ENCODE data around the gene ZNF503.
A peak's percentile ranks its signal among the peaks of the same experiment; 100 is the strongest.

The ZNF503 gene

DNA sequence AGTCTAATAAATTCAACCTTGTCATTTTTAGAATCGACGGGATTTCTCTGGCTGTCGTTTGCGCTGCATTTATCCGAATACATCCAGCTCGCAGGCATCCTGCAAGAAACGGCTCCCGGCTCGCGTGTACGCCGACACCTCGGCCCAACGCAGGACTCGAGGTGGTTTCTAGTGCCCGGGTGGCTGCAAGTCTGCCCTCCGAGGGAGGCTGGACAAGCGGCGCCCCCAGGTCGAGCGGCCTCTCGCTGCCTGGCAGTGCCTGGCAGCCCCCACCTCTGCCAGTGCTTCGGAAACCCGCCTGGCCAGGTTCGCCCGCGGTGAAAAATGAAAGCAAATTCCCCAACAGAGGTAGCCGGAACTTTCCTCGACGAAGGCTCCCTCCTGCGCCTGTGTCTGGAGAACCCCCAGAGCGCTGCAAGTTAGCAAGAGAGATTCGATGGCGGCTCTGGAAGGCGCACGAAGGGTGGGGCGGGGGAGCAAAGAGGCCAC lies 5.7 kb upstream of the ZNF503 start:
- peak in 3 of 56 donors; percentile 16 to 27 (median 20) for DNase-seq

DNA sequence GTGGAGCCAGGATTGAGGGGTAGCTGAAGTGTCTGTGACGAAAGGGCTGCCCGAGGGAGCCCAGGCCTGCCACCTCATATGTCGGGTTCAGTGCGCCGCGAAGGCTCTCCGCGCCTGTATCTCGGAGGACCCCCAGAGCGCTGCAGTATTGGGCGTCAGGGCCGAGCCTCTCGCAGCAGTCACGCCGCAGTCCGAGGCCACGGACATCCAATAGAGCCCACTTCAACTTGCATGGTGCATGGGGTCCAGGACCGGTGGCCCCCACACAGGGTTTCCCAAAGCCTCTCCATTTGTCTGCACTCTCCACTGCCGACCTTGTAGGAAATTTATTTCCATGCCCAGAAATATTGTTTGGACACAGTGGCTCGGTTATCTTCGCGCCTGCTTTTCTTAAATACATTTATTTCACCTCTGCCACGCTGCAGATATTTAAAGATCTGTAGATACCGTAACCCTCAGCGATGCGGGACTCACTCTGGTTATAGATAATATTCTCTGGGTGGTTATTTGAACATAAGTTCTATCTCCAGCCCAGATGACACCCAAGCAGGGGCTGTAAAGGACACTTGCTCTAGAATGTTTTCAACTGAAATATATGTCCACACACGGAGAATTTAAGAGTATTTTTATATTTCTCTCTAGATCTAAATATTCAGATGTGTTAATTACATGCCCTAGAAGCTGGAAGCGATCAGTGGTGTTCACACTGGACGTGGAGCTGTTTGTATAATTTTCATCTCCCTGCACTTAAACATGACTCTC lies 5.1 kb upstream of the ZNF503 start:
- DNase-seq: peak in 1 of 56 donors; percentile 5

DNA sequence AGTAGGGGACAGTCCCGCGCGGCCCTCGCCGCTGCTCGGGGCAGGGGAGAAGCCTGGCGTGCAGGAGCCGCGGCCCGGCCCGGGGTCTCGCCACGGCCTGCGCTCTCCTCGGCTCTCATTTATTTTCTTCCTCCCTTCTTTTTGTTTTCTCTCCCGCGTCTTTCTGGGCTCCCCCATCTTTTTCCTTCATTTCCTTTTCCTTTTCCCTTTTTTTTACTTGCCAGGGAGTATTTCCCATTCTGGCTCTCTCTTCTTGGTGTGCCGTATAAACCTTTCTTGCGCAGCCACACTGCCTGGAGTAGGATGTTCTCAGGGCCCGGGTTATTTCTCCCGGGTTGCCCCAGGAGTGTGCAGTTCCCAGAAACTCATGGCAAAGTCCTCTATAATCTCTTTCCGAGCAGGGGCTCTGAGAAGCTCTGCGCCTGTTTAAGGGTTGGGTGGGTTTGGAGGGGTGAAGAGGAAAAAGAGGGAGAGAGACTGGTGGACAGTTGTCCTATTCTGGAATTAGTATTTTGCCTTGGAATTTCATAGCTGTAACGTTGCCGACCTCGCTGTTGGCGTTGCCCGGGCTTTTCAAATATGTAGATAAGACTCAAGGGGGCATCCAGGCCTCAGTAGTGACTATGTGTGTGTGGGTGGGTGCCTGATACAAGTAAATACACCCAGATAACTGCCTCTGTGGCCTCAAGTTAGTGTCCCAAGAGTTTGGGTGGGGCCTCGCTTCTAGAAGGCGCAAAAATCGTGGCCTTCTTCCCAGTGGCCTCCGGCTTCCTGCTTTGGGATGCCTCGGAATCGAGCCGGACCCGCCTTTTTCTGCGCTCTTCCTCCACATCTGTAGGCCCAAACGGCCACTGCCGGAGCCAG lies 4.3 kb upstream of the ZNF503 start:
- peak in 1 of 56 donors; percentile 23 for DNase-seq

DNA sequence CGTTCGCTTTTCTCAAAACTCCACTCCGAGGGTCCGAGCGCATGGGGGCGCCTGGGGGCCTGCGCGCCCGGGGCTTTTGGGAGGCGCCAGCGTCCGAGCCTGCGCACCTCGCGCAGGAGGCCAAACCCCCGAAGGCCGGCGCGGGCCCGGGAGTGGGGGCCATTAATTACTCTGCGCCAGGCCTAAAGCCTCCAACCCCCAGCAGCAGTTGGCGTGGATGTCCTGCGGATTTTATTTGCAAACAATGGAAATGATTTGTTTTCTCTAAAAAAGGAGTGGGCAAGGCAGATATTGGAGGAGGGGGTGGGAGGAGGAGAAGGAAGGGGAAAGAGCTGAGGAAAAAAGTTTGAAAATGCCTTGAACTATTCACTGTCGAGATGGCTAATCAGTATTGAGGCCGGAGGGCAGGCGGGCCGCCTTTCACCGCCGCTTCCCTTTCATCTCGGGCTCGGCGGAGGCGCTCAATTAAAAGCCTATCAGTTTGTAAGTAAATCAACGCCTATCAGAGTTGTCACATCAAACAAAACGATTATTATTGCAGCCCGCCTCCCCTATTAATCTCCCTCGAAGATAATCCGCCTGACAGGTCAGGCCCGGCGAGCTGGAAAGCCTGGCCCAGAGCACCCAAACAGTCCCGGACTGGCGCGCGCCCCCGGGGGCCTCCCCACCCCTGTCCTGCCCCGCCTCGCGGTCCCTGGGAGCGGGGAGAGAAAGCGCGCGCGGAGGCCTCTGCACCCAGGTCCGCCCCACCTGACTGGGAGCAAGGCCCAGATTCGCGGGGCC lies 3.4 kb upstream of the ZNF503 start:
- peak in 8 of 56 donors; percentile 9 to 45 (median 30) for DNase-seq

DNA sequence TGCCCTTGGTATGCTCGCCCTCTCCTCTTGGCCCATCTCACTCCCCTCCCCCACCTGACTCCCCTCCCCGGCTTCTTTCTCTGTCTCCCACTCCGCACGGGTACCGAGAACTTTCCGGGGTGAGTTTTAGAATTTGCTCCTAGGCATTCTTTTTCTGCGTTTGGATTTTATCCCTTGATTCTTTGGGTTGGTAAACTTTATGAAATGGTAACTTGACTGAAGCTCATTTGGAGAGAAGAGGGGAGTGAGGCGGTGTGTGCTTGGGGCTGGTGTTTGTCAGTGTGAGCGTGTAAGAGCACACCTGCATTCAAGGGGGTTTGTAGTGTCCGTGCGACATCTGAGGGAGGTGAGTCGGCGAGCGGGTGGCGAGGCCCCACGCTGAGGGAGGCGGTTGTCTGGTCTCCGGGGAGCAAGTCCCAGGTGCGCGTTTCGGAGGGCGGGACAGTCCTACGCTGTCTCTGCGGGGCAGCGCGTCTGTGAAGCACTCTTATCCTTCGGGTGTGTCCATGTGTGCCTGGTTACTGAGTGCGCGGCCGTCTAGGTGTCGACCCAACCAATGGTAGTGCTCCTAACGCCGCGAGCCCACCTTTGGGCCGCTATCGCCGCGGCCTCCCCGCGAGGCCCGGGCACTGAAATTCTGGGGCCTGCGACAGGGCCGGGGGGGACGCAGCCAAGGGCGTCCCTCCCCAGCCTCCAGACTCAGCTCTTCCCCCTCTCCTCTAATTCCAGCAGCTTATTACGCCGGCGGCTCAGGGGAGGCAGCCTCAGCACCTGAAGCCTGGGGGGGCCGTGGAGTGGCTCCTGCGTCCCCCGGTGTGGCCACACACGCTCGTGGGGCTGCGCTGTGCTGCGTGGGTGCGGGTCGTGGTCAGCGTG lies 2.6 kb upstream of the ZNF503 start:
- peak in 4 of 56 donors; percentile 25 to 60 (median 42) for DNase-seq

DNA sequence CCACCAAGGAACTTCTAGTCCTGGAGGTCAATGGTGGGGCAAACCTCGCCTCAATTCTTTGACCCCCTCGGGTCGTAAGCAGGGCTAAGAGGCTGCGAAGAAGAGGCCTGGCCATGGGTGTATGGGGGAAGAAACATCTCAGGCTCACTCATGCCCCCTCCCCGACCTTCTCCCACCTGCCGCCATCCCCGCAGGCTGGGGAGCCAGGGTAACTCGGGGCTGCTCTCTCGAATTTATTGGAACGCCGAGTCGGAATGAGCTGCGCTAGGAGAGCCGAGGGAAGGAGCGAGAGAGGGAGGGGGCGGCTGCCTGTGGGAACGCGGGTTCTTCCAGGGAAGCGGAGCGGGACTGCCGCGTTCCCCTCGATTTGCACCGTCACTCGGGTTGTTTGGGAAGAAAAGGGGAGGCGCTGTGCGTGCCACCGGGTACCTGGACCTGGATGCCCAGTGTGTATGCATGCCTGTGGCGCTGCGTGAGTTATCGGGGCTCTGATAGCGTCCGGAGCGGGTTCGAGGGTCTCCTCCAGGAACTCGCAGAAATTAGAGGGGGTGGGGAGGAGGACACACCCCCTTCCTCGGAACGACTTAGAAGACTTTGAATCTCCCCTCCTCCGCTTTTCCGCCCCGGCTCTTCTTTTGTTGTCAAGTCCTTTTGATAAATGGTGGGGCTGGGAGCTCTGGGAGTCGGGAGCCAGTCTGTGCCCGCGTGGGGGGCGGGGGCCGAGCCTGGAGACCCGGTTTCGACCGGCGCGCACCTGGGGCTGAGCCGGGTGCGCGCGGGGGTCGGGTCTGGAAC lies 1.8 kb upstream of the ZNF503 start:
- DNase-seq: peak in 24 of 56 donors; percentile 19 to 77 (median 48)

DNA sequence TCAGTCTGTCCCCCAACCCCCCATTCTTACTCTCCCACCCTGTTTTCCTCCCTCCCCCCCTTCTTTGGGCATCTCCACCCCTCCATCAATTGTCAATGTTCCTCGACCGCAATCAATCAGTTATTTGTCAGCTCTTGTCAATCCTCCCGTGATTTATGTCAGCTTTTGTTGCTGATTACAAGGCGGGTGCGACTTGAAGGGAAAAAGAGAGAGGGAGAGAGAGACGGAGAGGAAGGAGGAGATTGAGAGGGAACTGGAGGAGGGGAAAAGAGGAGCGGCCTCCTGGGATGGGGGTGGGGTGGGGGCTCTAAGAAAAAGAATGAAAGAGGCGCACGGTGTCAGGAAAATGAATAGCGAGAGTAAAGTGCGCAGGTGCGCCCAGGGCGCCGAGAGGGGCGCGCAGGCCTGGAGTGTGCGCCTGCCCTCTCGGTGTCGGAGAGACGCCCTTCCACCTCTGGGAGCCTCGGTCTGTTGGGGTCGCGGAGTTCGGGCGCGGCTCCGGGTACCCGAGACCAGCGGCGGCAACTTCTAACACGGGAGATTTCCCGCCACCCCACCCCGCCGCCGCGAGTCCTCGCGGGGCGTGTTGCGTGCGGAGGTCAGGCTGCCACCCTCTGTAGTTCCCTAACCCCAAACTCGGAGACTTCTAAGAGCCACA lies 1.1 kb upstream of the ZNF503 start:
- peak in 21 of 56 donors; percentile 45 to 82 (median 64) for DNase-seq

DNA sequence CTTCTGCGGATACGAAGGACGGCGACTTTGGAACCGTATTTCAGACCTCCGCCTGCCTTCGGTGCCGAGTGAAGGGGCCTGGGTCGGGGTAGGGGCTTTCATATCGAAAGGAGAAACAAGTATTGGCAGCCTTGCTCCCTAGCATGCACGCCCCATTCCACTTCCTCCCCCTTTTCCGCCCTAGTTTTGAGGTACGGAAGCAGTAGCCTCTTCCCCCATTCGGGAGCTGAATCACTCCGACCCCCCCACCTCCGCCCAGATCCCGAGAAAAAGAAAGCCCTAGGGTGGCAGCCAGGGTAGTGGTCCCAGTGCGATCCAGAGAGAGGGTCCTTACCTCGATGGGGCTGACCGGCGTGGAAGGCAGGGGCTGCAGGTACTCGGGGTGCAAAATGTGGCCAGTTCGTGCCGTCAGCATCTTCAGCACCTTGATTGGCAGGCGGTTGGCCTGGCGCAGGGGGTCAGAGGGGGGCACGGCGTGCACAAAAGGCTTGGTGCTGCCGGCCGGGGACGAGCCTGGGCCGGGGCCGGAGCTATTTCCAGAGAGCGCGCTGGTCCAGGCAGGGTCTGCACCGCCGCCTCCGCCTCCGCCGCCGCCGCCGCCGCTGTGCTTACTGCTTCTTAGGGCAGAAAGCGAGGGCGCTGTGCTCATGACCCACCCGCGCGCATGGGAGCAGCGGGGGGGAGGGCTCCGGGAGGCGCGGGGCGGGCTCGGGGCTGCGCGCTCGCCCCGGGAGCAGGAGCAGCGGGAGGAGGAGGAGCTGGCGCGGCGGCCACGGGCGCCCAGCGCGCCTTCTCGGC lies 594 bp downstream of the ZNF503 start:
- peak in 28 of 56 donors; percentile 17 to 74 (median 55) for DNase-seq

DNA sequence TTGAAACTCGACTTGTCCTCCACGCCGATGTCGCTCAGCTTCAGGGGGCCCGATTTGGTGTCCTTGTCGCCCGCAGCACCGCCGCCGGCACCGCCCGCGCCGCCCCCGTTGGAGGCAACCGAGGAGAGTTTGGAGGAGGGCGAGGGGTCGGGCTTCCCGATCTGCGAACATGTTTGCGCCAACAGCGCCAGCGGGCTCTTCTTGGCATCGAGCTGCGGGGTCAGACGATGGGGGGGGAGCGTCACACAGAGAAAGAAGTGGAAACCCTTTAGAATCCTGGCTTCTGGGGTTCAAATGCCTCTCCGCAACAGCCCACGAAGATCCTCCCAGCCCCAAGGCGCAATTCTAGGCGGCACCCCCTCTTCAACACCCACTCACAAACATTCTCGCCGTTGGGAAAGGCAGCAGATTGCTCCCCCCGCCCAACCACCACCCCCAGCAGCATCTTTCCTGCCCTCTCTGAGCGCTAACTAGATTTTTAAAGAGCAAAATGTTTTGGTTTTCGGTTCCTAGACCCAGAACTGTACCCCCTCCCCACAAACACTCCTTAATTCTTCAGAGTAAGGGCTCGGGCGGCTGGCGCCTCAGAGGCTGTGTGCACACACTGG lies 1.3 kb downstream of the ZNF503 start:
- peak in 13 of 56 donors; percentile 44 to 72 (median 60) for DNase-seq

DNA sequence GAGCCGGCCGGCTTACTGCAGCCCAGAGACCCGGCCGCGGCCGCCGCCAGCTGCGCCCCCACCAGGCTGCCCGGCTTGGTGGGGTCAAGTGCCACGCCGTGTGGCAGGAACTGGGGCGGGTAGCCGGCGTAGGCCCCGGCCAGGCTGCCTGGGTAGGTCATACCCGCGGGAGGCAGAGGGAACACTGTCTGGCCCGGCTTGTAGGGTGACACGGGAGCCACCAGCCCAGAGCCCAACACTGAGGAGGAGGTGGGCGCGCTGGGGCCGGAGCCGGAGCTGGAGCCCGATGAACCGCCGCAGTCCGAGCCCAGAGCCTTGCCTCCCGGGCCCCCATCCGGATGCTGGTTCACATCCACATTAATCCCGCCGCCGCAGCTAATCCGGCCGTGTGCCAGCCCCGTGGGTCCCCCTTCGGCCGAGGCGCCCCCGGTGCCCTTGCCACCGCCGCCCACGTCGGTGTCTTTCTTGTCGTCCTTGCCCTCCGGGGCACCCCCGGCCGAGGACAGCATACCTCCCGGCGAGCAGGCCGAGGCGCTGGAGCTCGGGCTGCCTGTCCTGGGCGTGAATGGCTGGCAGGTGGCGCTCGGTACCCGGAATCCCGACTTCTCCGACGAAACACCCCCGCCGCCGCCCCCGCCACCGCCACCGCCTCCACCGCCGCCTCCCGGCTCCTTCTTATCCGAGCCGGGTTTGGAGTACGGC lies 2.0 kb downstream of the ZNF503 start:
- peak in 45 of 56 donors; percentile 30 to 82 (median 58) for DNase-seq

DNA sequence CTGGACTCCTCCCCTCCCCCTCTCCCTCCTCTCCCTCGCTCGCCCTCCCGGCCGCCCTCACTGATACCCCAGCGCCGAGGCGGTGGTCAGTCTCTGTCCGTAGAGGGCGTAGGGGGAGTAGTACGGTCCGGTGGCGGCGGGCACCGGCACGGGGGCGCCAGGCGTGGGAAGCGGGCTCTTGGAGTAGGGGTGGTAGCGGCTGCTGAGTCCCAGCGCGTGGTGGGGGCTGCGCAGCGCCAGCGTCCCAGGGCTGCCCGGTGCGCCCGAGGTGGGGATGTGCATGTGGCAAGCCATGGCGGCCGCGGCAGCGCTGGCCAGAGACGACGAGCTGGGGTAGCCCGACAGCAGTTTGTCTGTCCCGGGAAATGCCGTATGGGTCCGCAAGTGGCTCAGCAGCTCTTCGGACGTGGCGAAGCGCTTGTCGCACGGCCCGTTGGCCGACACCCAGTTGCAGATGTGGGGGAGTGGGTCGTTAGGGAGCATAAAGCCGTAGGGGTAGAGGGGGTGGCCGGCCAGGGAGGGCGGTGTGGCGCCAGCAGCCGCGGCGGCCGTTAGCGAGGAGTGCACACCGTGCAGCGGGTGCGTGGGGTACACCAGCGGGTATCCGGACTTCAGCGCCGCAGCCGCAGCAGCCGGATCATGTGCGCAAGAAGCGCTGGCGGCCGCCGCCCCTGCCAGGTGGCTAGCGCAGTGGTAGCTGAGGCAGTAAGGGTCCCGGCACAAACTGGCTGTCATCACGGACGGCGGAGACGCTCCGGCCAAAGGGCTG lies 2.7 kb downstream of the ZNF503 start:
- peak in 1 of 56 donors; percentile 43 for DNase-seq

DNA sequence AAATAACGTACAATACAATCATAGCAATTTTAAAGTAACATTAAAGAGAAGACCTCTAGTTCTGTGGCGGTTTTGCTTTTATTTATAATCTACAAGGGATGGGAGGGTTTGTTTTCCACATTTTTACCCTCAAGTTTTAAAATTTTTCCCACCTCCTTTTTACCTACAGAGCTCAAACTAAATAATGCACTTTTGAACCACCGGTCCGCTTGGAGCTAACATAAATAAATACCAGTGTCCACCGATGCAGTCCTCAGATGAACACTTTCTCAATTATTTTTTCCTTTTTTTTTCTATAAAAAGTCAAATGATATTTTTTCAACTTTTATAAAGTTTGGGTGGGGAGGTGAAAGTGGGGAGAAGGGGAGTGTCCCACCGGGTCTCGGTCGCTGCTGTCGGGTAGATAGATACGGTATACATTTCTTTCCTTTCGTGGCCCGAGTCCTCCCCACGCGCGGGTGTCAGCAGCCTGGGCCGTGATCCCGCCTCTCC lies 3.3 kb downstream of the ZNF503 start:
- DNase-seq: no peak

DNA sequence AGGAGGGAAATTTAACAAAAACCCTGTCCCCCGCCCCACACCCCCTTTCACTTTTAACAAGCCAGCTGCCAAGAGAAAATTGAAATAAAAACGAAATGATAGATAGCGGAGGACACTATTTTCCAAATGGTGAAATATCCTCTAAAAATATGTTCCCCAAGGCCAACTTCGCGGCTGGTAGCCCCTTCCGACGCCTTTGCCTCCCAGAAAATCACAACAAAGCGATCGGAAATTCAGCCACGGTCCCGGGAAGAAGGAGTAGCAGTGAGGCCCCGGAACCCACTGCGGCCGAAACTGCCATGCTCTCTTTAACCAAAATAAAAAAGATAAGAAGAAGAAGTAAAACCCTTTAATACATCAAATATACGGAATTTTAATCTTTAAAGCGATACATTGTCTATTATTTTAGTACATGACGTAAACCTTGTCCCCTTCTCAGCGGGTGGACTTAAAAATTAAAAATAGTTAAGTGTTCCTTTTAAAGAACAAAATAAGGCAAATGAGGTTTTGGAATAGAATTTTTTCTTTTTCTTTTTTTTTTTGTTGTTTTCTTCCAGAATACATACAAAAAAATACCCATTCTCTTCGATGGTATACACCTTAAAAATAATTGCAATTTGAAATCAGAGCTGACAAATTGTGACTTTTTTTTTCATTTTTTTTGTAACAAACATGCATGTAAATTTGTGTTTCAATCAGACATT lies 3.9 kb downstream of the ZNF503 start:
- DNase-seq: no peak

DNA sequence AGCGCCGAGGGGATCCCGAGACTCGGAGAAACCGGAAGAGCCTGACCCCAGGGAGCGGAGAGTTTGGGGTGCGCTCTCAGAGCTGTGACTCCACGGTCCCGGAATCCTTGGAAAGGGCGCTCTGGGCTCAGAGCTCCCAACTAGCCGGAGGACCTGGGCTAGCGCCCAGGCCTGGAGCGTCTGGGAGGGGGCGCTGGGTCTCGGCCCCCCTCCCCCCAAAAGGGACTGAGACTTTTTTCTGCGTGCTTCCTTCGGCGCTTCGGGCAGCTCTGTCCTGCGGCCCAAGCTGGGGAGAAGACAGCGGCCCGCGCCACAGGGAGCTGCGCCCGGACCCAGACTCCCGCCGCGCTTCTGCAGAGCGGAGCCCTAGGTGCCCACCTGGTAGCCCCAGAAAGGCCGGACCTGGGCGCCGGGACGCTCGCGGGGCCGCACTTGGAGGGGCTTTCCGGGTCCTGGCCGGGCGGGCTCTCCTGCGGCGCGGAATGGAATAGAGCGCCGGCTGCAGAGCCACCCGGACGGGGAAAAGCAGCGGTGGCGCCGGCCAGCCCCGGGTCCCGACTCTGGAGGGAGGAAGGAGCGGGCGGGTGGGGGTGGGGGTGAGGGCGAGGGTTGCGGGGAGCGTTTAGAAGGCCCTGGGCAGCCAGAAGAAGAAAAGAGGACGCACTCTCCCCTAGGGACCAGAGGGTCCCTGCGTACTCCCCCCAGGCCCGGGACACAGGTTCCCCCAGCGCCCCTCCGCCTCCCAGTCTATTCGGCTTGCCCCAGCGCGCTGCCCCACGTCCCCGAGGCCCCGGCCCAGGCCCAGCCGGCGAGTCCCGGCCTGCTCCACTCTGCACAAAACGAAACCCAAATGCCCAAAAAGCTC lies 4.7 kb downstream of the ZNF503 start:
- DNase-seq: peak in 2 of 56 donors; percentile 33 to 43
